GM18526 (cell line): ENCODE data around the gene PLXNA2.

Experiments
- POLR2A ChIP-seq: IDR thresholded peaks from 3 replicates; pipeline ENCODE4 v1.6.1; 2011; ENCODE audit not compliant: insufficient read length; ENCODE audit errors: extremely low read depth

The PLXNA2 gene

GRCh38 chr1:208027861-208028260, 216.3 kb downstream of the PLXNA2 start:
- no peak for TF ChIP-seq POLR2A

GRCh38 chr1:208026880-208027438, 217.2 kb downstream of the PLXNA2 start:
- no peak for TF ChIP-seq POLR2A

- TF ChIP-seq POLR2A = no peak
Measured at GRCh38 chr1:208025031-208025430, 219.2 kb downstream of the PLXNA2 start.

GRCh38 chr1:208024406-208024805, 219.8 kb downstream of the PLXNA2 start:
- no peak for TF ChIP-seq POLR2A

GRCh38 chr1:208019257-208019656, 224.9 kb downstream of the PLXNA2 start:
- TF ChIP-seq POLR2A = no peak

GRCh38 chr1:208015255-208015654, 228.9 kb downstream of the PLXNA2 start:
- no peak for TF ChIP-seq POLR2A

- TF ChIP-seq POLR2A = no peak
Measured at GRCh38 chr1:208013210-208013609, 231.0 kb downstream of the PLXNA2 start.

- no peak for TF ChIP-seq POLR2A
Measured at GRCh38 chr1:208012721-208013120, 231.5 kb downstream of the PLXNA2 start.

GRCh38 chr1:208010487-208011071, 233.6 kb downstream of the PLXNA2 start:
- TF ChIP-seq POLR2A = no peak

- TF ChIP-seq POLR2A = no peak
Measured at GRCh38 chr1:208009706-208010444, 234.3 kb downstream of the PLXNA2 start.

- no peak for TF ChIP-seq POLR2A
Measured at GRCh38 chr1:208009303-208009702, 234.9 kb downstream of the PLXNA2 start.

GRCh38 chr1:208008534-208008933, 235.7 kb downstream of the PLXNA2 start:
- no peak for TF ChIP-seq POLR2A

- no peak for TF ChIP-seq POLR2A
Measured at GRCh38 chr1:208007938-208008342, 236.2 kb downstream of the PLXNA2 start.

- no peak for TF ChIP-seq POLR2A
Measured at GRCh38 chr1:208007319-208007937, 236.8 kb downstream of the PLXNA2 start.

- no peak for TF ChIP-seq POLR2A
Measured at GRCh38 chr1:208006258-208006920, 237.8 kb downstream of the PLXNA2 start.
